ENCODE measurements around the gene FAM168A.

DNA sequence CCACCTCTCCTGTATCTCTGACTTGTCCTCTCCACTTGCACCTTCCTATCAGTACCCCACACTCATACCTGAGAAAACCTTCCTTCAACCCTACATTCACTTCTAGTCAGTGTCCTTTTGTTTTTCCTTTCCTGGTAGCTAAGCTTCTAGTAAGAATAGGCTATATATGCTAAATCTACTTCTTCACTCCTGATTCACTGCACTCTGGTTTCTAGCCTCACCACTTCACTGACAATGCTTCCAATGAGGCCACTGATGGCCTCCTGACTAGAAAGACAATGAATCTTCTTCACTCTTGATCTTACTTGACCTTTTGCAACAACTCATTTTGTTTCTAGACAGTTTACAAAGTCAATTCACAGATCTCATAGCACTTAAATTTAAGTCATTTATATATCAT lies 169.7 kb downstream of the FAM168A start:
- TF ChIP-seq, protein P1, sequence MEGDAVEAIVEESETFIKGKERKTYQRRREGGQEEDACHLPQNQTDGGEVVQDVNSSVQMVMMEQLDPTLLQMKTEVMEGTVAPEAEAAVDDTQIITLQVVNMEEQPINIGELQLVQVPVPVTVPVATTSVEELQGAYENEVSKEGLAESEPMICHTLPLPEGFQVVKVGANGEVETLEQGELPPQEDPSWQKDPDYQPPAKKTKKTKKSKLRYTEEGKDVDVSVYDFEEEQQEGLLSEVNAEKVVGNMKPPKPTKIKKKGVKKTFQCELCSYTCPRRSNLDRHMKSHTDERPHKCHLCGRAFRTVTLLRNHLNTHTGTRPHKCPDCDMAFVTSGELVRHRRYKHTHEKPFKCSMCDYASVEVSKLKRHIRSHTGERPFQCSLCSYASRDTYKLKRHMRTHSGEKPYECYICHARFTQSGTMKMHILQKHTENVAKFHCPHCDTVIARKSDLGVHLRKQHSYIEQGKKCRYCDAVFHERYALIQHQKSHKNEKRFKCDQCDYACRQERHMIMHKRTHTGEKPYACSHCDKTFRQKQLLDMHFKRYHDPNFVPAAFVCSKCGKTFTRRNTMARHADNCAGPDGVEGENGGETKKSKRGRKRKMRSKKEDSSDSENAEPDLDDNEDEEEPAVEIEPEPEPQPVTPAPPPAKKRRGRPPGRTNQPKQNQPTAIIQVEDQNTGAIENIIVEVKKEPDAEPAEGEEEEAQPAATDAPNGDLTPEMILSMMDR (IDR thresholded peaks at IDR 0.05 in 2 of 3, conservative IDR thresholded peaks at IDR 0.05 in 1 of 3; ENCODE audit: control insufficient read depth in 2 of 3, extremely low read depth in 1 of 3, insufficient read depth in 1 of 3, low read depth in 3 of 3, low read length in 3 of 3), result no peak
- TF ChIP-seq, protein P2, sequence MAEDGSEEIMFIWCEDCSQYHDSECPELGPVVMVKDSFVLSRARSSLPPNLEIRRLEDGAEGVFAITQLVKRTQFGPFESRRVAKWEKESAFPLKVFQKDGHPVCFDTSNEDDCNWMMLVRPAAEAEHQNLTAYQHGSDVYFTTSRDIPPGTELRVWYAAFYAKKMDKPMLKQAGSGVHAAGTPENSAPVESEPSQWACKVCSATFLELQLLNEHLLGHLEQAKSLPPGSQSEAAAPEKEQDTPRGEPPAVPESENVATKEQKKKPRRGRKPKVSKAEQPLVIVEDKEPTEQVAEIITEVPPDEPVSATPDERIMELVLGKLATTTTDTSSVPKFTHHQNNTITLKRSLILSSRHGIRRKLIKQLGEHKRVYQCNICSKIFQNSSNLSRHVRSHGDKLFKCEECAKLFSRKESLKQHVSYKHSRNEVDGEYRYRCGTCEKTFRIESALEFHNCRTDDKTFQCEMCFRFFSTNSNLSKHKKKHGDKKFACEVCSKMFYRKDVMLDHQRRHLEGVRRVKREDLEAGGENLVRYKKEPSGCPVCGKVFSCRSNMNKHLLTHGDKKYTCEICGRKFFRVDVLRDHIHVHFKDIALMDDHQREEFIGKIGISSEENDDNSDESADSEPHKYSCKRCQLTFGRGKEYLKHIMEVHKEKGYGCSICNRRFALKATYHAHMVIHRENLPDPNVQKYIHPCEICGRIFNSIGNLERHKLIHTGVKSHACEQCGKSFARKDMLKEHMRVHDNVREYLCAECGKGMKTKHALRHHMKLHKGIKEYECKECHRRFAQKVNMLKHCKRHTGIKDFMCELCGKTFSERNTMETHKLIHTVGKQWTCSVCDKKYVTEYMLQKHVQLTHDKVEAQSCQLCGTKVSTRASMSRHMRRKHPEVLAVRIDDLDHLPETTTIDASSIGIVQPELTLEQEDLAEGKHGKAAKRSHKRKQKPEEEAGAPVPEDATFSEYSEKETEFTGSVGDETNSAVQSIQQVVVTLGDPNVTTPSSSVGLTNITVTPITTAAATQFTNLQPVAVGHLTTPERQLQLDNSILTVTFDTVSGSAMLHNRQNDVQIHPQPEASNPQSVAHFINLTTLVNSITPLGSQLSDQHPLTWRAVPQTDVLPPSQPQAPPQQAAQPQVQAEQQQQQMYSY (CRISPR knock-in tag; IDR thresholded peaks at IDR 0.05), result no peak
- no peak for TF ChIP-seq ZNF217 (IDR thresholded peaks at IDR 0.05)
- TF ChIP-seq POLR2AphosphoS5 (IDR thresholded peaks at IDR 0.05; ENCODE audit: low read length), result no peak
- TF ChIP-seq, protein P3, sequence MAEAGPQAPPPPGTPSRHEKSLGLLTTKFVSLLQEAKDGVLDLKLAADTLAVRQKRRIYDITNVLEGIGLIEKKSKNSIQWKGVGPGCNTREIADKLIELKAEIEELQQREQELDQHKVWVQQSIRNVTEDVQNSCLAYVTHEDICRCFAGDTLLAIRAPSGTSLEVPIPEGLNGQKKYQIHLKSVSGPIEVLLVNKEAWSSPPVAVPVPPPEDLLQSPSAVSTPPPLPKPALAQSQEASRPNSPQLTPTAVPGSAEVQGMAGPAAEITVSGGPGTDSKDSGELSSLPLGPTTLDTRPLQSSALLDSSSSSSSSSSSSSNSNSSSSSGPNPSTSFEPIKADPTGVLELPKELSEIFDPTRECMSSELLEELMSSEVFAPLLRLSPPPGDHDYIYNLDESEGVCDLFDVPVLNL (IDR thresholded peaks at IDR 0.05; ENCODE audit: low read depth, low read length), result no peak
- TF ChIP-seq MXI1 (IDR thresholded peaks at IDR 0.05; ENCODE audit: low read depth, low read length), result no peak
- TF ChIP-seq, protein P4, sequence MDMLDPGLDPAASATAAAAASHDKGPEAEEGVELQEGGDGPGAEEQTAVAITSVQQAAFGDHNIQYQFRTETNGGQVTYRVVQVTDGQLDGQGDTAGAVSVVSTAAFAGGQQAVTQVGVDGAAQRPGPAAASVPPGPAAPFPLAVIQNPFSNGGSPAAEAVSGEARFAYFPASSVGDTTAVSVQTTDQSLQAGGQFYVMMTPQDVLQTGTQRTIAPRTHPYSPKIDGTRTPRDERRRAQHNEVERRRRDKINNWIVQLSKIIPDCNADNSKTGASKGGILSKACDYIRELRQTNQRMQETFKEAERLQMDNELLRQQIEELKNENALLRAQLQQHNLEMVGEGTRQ (IDR thresholded peaks at IDR 0.05; ENCODE audit: borderline replicate concordance, low read depth, low read length), result no peak
- TF ChIP-seq, protein P5, sequence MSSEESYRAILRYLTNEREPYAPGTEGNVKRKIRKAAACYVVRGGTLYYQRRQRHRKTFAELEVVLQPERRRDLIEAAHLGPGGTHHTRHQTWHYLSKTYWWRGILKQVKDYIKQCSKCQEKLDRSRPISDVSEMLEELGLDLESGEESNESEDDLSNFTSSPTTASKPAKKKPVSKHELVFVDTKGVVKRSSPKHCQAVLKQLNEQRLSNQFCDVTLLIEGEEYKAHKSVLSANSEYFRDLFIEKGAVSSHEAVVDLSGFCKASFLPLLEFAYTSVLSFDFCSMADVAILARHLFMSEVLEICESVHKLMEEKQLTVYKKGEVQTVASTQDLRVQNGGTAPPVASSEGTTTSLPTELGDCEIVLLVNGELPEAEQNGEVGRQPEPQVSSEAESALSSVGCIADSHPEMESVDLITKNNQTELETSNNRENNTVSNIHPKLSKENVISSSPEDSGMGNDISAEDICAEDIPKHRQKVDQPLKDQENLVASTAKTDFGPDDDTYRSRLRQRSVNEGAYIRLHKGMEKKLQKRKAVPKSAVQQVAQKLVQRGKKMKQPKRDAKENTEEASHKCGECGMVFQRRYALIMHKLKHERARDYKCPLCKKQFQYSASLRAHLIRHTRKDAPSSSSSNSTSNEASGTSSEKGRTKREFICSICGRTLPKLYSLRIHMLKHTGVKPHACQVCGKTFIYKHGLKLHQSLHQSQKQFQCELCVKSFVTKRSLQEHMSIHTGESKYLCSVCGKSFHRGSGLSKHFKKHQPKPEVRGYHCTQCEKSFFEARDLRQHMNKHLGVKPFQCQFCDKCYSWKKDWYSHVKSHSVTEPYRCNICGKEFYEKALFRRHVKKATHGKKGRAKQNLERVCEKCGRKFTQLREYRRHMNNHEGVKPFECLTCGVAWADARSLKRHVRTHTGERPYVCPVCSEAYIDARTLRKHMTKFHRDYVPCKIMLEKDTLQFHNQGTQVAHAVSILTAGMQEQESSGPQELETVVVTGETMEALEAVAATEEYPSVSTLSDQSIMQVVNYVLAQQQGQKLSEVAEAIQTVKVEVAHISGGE (CRISPR knock-in tag; IDR thresholded peaks at IDR 0.05), result no peak
- no peak for TF ChIP-seq SRF (IDR thresholded peaks at IDR 0.05; ENCODE audit: low read depth in 2 of 2, low read length in 2 of 2)
- TF ChIP-seq, protein P6, sequence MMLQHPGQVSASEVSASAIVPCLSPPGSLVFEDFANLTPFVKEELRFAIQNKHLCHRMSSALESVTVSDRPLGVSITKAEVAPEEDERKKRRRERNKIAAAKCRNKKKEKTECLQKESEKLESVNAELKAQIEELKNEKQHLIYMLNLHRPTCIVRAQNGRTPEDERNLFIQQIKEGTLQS (IDR thresholded peaks at IDR 0.05; ENCODE audit: borderline replicate concordance, extremely low read depth, low read depth, low read length), result no peak
- no peak for TF ChIP-seq SUZ12 (IDR thresholded peaks at IDR 0.05; ENCODE audit: unreplicated experiment)
- TF ChIP-seq, protein P7, sequence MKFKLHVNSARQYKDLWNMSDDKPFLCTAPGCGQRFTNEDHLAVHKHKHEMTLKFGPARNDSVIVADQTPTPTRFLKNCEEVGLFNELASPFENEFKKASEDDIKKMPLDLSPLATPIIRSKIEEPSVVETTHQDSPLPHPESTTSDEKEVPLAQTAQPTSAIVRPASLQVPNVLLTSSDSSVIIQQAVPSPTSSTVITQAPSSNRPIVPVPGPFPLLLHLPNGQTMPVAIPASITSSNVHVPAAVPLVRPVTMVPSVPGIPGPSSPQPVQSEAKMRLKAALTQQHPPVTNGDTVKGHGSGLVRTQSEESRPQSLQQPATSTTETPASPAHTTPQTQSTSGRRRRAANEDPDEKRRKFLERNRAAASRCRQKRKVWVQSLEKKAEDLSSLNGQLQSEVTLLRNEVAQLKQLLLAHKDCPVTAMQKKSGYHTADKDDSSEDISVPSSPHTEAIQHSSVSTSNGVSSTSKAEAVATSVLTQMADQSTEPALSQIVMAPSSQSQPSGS (IDR thresholded peaks at IDR 0.05; ENCODE audit: low read length), result no peak
